ENCODE data around the gene FBN1.

- TF ChIP-seq POLR2A (IDR thresholded peaks at IDR 0.05) (no peak), CTCF (IDR thresholded peaks at IDR 0.05) (no peak)
Measured at GRCh38 chr15:48414015-48414414, 231.5 kb downstream of the FBN1 start.

All from thyroid gland (tissue), 4 donors.